Gastrocnemius medialis (tissue), 4 donors: Measurements from ENCODE around the gene PAQR3. TPM values are rescaled to one million over a fixed set of nuclear protein-coding genes. Genes with fewer than 3 reads are reported as not detected.

Experiments used
- ATAC-seq, 2 donors: fragments of 150-250 bp; one replicate each; pipeline ENCODE4 v1.9.1; 2016
- DNase-seq, 2 donors: peaks; one replicate each; pipeline ENCODE4 v3.0.0-alpha.2; 2019
- H3K27ac ChIP-seq, 4 donors: fragments of 200-600 bp; sonication (generic); 1 replicate in 1 of 4; 2 replicates in 3 of 4; pipeline ENCODE4 v1.5.1; 2016 to 2018; ENCODE audit warnings: mild to moderate bottlenecking in 2 of 4, moderate library complexity in 1 of 4
- H3K27me3 ChIP-seq, 3 donors: fragments of 200-600 bp; sonication (generic) in 2 of 3; 1 replicate in 1 of 3; 2 replicates in 2 of 3; pipeline versions ENCODE4 v1.5.1 to v1.6.0; 2016 to 2019; ENCODE audit warnings: mild to moderate bottlenecking in 1 of 3, moderate library complexity in 1 of 3
- H3K36me3 ChIP-seq, 2 donors: fragments of 200-600 bp; sonication (generic) in 1 of 2; one replicate each; pipeline ENCODE4 v1.5.1; 2017 to 2018
- H3K4me1 ChIP-seq, 2 donors: fragments of 200-600 bp; sonication (generic) in 1 of 2; one replicate each; pipeline ENCODE4 v1.5.1; 2016 to 2017; ENCODE audit warnings: mild to moderate bottlenecking in 2 of 2
- H3K4me3 ChIP-seq, 4 donors: fragments of 200-600 bp; sonication (generic) in 3 of 4; 1 replicate in 1 of 4; 2 replicates in 3 of 4; pipeline ENCODE4 v1.5.1; 2016 to 2019; ENCODE audit warnings: mild to moderate bottlenecking in 2 of 4
- H3K9me3 ChIP-seq, 3 donors: fragments of 200-600 bp; sonication (generic) in 2 of 3; 1 replicate in 1 of 3; 2 replicates in 2 of 3; pipeline ENCODE4 v1.5.1; 2016 to 2019
- CTCF ChIP-seq, 5 experiments: fragments of 450-650 bp in 3 of 5; fragments of 200-600 bp in 2 of 5; sonication (generic) in 2 of 5; IDR thresholded peaks in 4 of 5; conservative IDR thresholded peaks in 1 of 5; 1 replicate in 4 of 5; 2 replicates in 1 of 5; pipeline ENCODE4 v1.5.1; 2016 to 2019; ENCODE audit warnings: antibody characterized with exemption in 5 of 5, mild to moderate bottlenecking in 3 of 5, moderate library complexity in 3 of 5
- POLR2A ChIP-seq, 2 donors: fragments of 450-650 bp; IDR thresholded peaks; one replicate each; pipeline ENCODE4 v1.6.1; 2017; ENCODE audit warnings: antibody characterized with exemption in 2 of 2, mild to moderate bottlenecking in 2 of 2, moderate library complexity in 2 of 2
- in situ Hi-C, 4 donors: fragments of 200-750 bp; cut with MboI; loops; one replicate each; pipeline versions ENCODE4 v1.15.0 to v1.8.0; 2017; ENCODE audit warnings: low sequenced_read_pairs in 4 of 4
- intact Hi-C: fragments of 100-400 bp; cut with DNase I; formaldehyde crosslinking; loops from one replicate; pipeline ENCODE4 v1.15.1; 2023; ENCODE audit warnings: low total_unique reads
- total RNA-seq, 4 donors: library from RNA; depleted of rRNA; stranded (reverse); fragments of >200 nt; gene quantifications; one replicate each; pipeline versions ENCODE4 v1.1.0 to v1.2.3, GENCODE V29; 2016

The PAQR3 gene
- total RNA-seq, 4 donors from 2014 or later: 4.2 to 12.4 (median 10.6) TPM

GRCh38 chr4:78865451-78865850, 73.8 kb downstream of the PAQR3 start:
- H3K36me3 ChIP-seq: peaks cover 0 to 10% of the 10 kb centered on the region in 2 donors
- H3K4me1 ChIP-seq: no peaks in the 10 kb centered on the region
- intact Hi-C loops (loop anchor here (10.0 kb wide), 1 partner anchor 221 kb away; no protein-coding TSS in a partner anchor), in situ Hi-C loops (loop anchor here in 3 of 4 donors (5.0 to 25.0 kb wide), 3 partner anchors 91 to 903 kb away; partner anchors contain the start of gene BMP2K (in 1 of the 3))
- H3K27me3 ChIP-seq: no peaks in the 10 kb centered on the region
- TF ChIP-seq POLR2A (IDR thresholded peaks at IDR 0.05) (no peak), CTCF (IDR thresholded peaks at IDR 0.05 in 4 of 5, conservative IDR thresholded peaks at IDR 0.05 in 1 of 5) (no peak)
- H3K27ac ChIP-seq: no peak overlapping the region
- no peaks in the 10 kb centered on the region for H3K9me3 ChIP-seq
- no peak for ATAC-seq
- DNase-seq: no peak
- no peak overlapping the region for H3K4me3 ChIP-seq

DNA sequence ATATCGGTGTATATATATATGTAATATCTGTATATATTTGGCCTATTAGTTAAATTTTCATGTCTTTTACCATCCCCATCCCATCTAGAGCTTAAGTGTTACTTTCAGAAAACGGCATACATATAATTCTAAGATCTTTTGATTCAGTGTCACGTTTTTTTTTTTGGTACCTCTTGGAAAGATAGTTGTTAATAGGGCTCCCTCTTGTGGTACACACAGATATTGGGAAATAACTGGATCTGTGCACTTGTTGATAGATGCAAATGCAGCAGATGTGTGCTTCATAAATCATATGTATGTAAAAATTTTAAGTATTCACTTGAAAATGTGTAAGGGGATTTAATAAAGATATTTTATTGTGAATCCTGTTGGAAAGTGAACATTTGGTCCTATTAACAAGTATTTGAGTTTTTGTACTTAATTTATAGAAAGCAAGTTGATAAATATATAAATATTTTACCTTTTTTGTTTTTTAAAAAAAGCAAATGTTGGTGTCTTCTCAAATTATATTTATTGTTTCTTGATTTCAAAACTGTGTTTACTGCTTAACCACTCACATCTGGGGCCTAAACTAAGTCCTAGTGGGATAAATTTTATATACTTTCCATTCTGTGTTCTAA, 74.7 kb downstream of the PAQR3 start:
- no peaks in the 10 kb centered on the region for H3K27me3 ChIP-seq
- H3K36me3 ChIP-seq: peaks cover 0 to 10% of the 10 kb centered on the region in 2 donors
- no peaks in the 10 kb centered on the region for H3K9me3 ChIP-seq
- intact Hi-C loops: loop anchor here (1.0 to 10.0 kb wide), 4 partner anchors 87 to 907 kb away; partner anchors contain the start of gene BMP2K
- DNase-seq: no peak
- in situ Hi-C loops: loop anchor here in 3 of 4 donors (5.0 to 25.0 kb wide), 3 partner anchors 90 to 902 kb away; partner anchors contain the start of gene BMP2K (in 1 of the 3)
- no peak overlapping the region for H3K27ac ChIP-seq
- ATAC-seq: peak; percentile 65 to 66
- H3K4me3 ChIP-seq: no peak overlapping the region
- TF ChIP-seq POLR2A (IDR thresholded peaks at IDR 0.05) (no peak), CTCF (IDR thresholded peaks at IDR 0.05 in 4 of 5, conservative IDR thresholded peaks at IDR 0.05 in 1 of 5) (peak; percentile 63 to 80 (median 71))
- H3K4me1 ChIP-seq: no peaks in the 10 kb centered on the region

DNA sequence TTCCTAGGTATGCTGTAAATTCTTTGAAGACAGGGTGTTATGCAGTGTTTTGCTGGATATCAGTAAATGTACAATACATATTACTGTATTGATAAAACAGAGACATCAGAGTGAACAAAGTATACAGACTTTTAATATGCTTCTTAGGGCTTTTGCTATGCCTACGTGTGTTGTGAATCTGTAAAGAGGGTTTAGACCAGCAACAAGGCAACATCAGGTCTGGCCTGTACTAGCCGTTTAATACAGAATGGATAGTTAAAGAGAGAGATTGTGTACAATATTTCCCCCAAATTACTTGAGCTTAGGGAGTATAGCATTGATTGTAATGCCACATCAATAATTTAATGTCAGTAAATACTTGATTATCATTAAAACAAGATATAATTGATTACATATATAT, 75.2 kb downstream of the PAQR3 start:
- Histone ChIP-seq H3K27ac (no peak overlapping the region), H3K27me3 (no peaks in the 10 kb centered on the region), H3K4me1 (no peaks in the 10 kb centered on the region), H3K9me3 (no peaks in the 10 kb centered on the region), H3K36me3 (peaks cover 0 to 10% of the 10 kb centered on the region in 2 donors), H3K4me3 (no peak overlapping the region)
- in situ Hi-C loops (loop anchor here in 3 of 4 donors (10.0 to 25.0 kb wide), 2 partner anchors 89 to 902 kb away; partner anchors contain the start of gene BMP2K (in 1 of the 3)), intact Hi-C loops (loop anchor here (1.0 to 10.0 kb wide), 4 partner anchors 87 to 907 kb away; partner anchors contain the start of gene BMP2K)
- DNase-seq: no peak
- ATAC-seq: peak in 1 of 2 donors; percentile 39
- TF ChIP-seq CTCF (IDR thresholded peaks at IDR 0.05 in 4 of 5, conservative IDR thresholded peaks at IDR 0.05 in 1 of 5): no peak

GRCh38 chr4:78863254-78863869, 75.9 kb downstream of the PAQR3 start:
- in situ Hi-C loops: loop anchor here in 3 of 4 donors (10.0 to 25.0 kb wide), 2 partner anchors 89 to 901 kb away; partner anchors contain the start of gene BMP2K (in 1 of the 3)
- Histone ChIP-seq H3K27me3 (no peaks in the 10 kb centered on the region), H3K4me3 (no peak overlapping the region), H3K36me3 (peaks cover 0 to 10% of the 10 kb centered on the region in 2 donors), H3K4me1 (no peaks in the 10 kb centered on the region), H3K27ac (no peak overlapping the region), H3K9me3 (no peaks in the 10 kb centered on the region)
- ATAC-seq (no peak), DNase-seq (no peak)
- intact Hi-C loops: loop anchor here (5.0 to 10.0 kb wide), 3 partner anchors 86 to 906 kb away; partner anchors contain the start of gene BMP2K
- TF ChIP-seq POLR2A (IDR thresholded peaks at IDR 0.05): no peak
- no peak for TF ChIP-seq CTCF (IDR thresholded peaks at IDR 0.05 in 4 of 5, conservative IDR thresholded peaks at IDR 0.05 in 1 of 5)
